K562 (cell line): ENCODE results near the gene DLGAP1. TPM values are rescaled to one million over a fixed set of nuclear protein-coding genes. Genes with fewer than 3 reads are reported as not detected.

ENCODE experiments used
- ATAC-seq: fragments of 200-7000 bp; cut with Tn5 transposase; 3 replicates; pipeline ENCODE4 v1.9.1; 2020; ENCODE audit warnings: moderate library complexity
- BruUV-seq: library from RNA; stranded (reverse); fragments of 400-500 nt; replicated peaks from 2 replicates; lab custom pipeline; 2021; lab: Mats Ljungman, UMichigan
- CTCF ChIA-PET: fragments of 300-600 bp; formaldehyde crosslinking; extraction: SDS; loops from one replicate; lab custom pipeline; 2021; ENCODE audit warnings: low intra/inter-chr PET ratio; lab: Yijun Ruan, JAX
- POLR2A ChIA-PET: fragments of 300-600, 350-650 bp; sonication (Branson Sonifier 250); formaldehyde crosslinking; extraction: SDS; loops from one replicate; lab custom pipeline; 2021; ENCODE audit warnings: antibody characterized with exemption, inconsistent platforms; lab: Yijun Ruan, JAX
- DNase-seq, 4 experiments: peaks; one replicate each; pipeline versions ENCODE4 v3.0.0 to v3.0.0-alpha.2; 2011 to 2018; ENCODE audit warnings: low spot score in 3 of 4, mixed read lengths in 3 of 4; ENCODE audit errors: extremely low read depth in 1 of 4
- FAIRE-seq: peaks from 2 replicates; lab custom pipeline; 2011; peaks lifted over from hg19 to GRCh38; lab: Jason Lieb, UNC
- H2AFZ ChIP-seq: 2 replicates; pipeline ENCODE4 v1.6.0; 2011; ENCODE audit warnings: low read depth, low read length, control low read depth, inconsistent platforms
- H3K27ac ChIP-seq: fragments of 200-600 bp; 3 replicates; pipeline ENCODE4 v1.8.0; 2011; ENCODE audit warnings: low read depth, mild to moderate bottlenecking, control low read depth, inconsistent platforms, low read length, moderate library complexity, mixed read lengths; ENCODE audit errors: extremely low read depth
- H3K27me3 ChIP-seq, 2 experiments: fragments of 300-600 bp in 1 of 2; 2 replicates in 1 of 2; 3 replicates in 1 of 2; pipeline versions ENCODE4 v1.6.0 to v1.8.0; 2011; ENCODE audit warnings: inconsistent platforms in 2 of 2, low read length in 2 of 2, mild to moderate bottlenecking in 1 of 2, mixed read lengths in 1 of 2, moderate library complexity in 1 of 2; ENCODE audit not compliant: control insufficient read depth in 2 of 2, insufficient read depth in 2 of 2
- H3K36me3 ChIP-seq: fragments of 300-600 bp; 3 replicates; pipeline ENCODE4 v1.8.0; 2011; ENCODE audit warnings: mild to moderate bottlenecking, low read length, inconsistent platforms; ENCODE audit not compliant: control insufficient read depth, insufficient read depth
- H3K4me1 ChIP-seq, 2 experiments: fragments of 200-600 bp in 1 of 2; replicated peaks in 1 of 2; 2 replicates in 1 of 2; 3 replicates in 1 of 2; pipeline versions ENCODE4 v1.5.1 to v1.8.0; 2011; ENCODE audit warnings: inconsistent platforms in 2 of 2, low read length in 2 of 2, mild to moderate bottlenecking in 1 of 2, mixed read lengths in 1 of 2, moderate library complexity in 1 of 2; ENCODE audit not compliant: control insufficient read depth in 2 of 2, insufficient read depth in 2 of 2
- H3K4me2 ChIP-seq: 2 replicates; pipeline ENCODE4 v1.6.1; 2011; ENCODE audit warnings: low read length, control low read depth, inconsistent platforms, mixed read lengths; ENCODE audit not compliant: insufficient read depth
- H3K4me3 ChIP-seq: fragments of 200-600 bp; sonication (generic), shearing (Covaris generic); 2 replicates; pipeline ENCODE4 v1.5.1; 2016; ENCODE audit warnings: control low read depth, inconsistent platforms
- H3K79me2 ChIP-seq: fragments of 200-600 bp; 3 replicates; pipeline ENCODE4 v1.8.0; 2011; ENCODE audit warnings: low read length, inconsistent platforms; ENCODE audit not compliant: control insufficient read depth, insufficient read depth
- H3K9ac ChIP-seq, 2 experiments: 2 replicates each; pipeline versions ENCODE4 v1.6.0 to v1.6.1; 2011; ENCODE audit warnings: low read depth in 2 of 2, low read length in 2 of 2, control low read depth in 1 of 2, inconsistent platforms in 1 of 2, mild to moderate bottlenecking in 1 of 2, mixed read lengths in 1 of 2; ENCODE audit not compliant: insufficient read depth in 1 of 2
- H3K9me1 ChIP-seq: one replicate; pipeline ENCODE4 v1.6.0; 2011; ENCODE audit warnings: inconsistent platforms, mild to moderate bottlenecking, low read length, moderate library complexity; ENCODE audit not compliant: control insufficient read depth, insufficient read depth
- H3K9me3 ChIP-seq: replicated peaks from 2 replicates; pipeline ENCODE4 v1.5.1; 2011; ENCODE audit warnings: low read depth, low read length, inconsistent platforms; ENCODE audit not compliant: control insufficient read depth, insufficient read depth
- H4K20me1 ChIP-seq: replicated peaks from 2 replicates; pipeline ENCODE4 v1.6.1; 2011; ENCODE audit warnings: low read length, inconsistent platforms, mixed read lengths; ENCODE audit not compliant: control insufficient read depth, insufficient read depth
- CLOCK ChIP-seq: fragments of 250-450 bp; sonication (Bioruptor Pico); IDR thresholded peaks from 2 replicates; pipeline ENCODE4 v1.4.0; 2020; ENCODE audit warnings: mild to moderate bottlenecking, moderate library complexity, borderline replicate concordance
- NFIC ChIP-seq: fragments of 450-650 bp; IDR thresholded peaks from 2 replicates; pipeline ENCODE4 v1.6.1; 2017; ENCODE audit warnings: mild to moderate bottlenecking, inconsistent platforms
- NFIX ChIP-seq: fragments of 250-450 bp; sonication (Bioruptor Pico); IDR thresholded peaks from 2 replicates; pipeline ENCODE4 v1.4.0; 2020; ENCODE audit warnings: low read depth, mild to moderate bottlenecking, moderate library complexity
- SMARCC2 ChIP-seq: fragments of 450-650 bp; IDR thresholded peaks from 2 replicates; pipeline ENCODE4 v1.6.1; 2017; ENCODE audit warnings: antibody characterized with exemption, moderate library complexity, mild to moderate bottlenecking, low read depth
- ZFP36 ChIP-seq: fragments of 150-350 bp; IDR thresholded peaks from 2 replicates; pipeline ENCODE4 v1.6.1; 2018; ENCODE audit warnings: low read length, low read depth; ENCODE audit not compliant: partially characterized antibody
- WGBS: fragments of 100-300 bp; shearing (Covaris generic); methylation state at CpG from one replicate; pipeline ENCODE4 v1.1.6; 2016; ENCODE audit warnings: low coverage, mixed read lengths; ENCODE audit not compliant: insufficient coverage; ENCODE audit errors: missing lambda C conversion rate; 5-methylcytosine and 5-hydroxymethylcytosine counted together
- in situ Hi-C: fragments of 300-500 bp; cut with MboI; formaldehyde crosslinking; loops from 4 replicates; pipeline ENCODE4 v1.15.0; 2018; ENCODE audit warnings: inconsistent platforms, mixed read lengths
- intact Hi-C: fragments of 100-400 bp; cut with micrococcal nuclease; formaldehyde crosslinking; loops from 2 replicates; pipeline ENCODE4 v1.14.2; 2022
- polyA plus RNA-seq, 8 experiments: library from polyadenylated mRNA; depleted of rRNA in 4 of 8; stranded (reverse) in 5 of 8; unstranded in 3 of 8; fragments of >200 nt; fragmentation: Nextera tagmentation in 2 of 8; fragmentation: Illumina TruSeq in 1 of 8; extraction: Ambion mirVana in 2 of 8; extraction: Trizol in 1 of 8; gene quantifications; 2 replicates each; pipeline versions ENCODE4 v1.2.1 to v1.2.3, GENCODE V29; 2011 to 2014; ENCODE audit warnings: inconsistent platforms in 1 of 8, missing spikeins in 1 of 8
- total RNA-seq, 7 experiments: library from RNA; depleted of rRNA in 6 of 7; stranded (reverse); fragments of >200 nt in 6 of 7; fragmentation: Illumina TruSeq in 2 of 7; extraction: Trizol in 2 of 7; gene quantifications; 2 replicates each; pipeline versions ENCODE4 v1.2.1 to v1.2.3, GENCODE V29; 2011 to 2021; ENCODE audit warnings: low replicate concordance in 1 of 7
- TF ChIP-seq, protein P1 (sequence below): fragments of 450-650 bp; conservative IDR thresholded peaks from 2 replicates; pipeline ENCODE4 v1.6.1; 2016; ENCODE audit warnings: missing genetic modification characterization, low read depth, mild to moderate bottlenecking, missing compliant biosample characterization, moderate library complexity

Gene DLGAP1
- total and polyA plus RNA-seq, 9 of the 15 experiments (the other 6 are each of a cell fraction or from before 2014, with no cell fraction given): 0.04 to 0.22 (median 0.08) TPM

GRCh38 chr18:4060427-4061281 is 394.5 kb downstream of the DLGAP1 start:
- CTCF ChIA-PET: no interaction called here
- H2AFZ ChIP-seq: no peak overlapping the region
- in situ Hi-C loops (no loop called here), intact Hi-C loops (no loop called here)
- no peak overlapping the region for H3K27ac ChIP-seq
- no TSS peak for BruUV-seq
- H3K79me2 ChIP-seq: no peaks in the 10 kb centered on the region
- H3K9ac ChIP-seq: no peak overlapping the region
- TF ChIP-seq ZFP36: peak; percentile 49
- TF ChIP-seq, protein P1, sequence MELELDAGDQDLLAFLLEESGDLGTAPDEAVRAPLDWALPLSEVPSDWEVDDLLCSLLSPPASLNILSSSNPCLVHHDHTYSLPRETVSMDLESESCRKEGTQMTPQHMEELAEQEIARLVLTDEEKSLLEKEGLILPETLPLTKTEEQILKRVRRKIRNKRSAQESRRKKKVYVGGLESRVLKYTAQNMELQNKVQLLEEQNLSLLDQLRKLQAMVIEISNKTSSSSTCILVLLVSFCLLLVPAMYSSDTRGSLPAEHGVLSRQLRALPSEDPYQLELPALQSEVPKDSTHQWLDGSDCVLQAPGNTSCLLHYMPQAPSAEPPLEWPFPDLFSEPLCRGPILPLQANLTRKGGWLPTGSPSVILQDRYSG (tag): no peak
- no peak overlapping the region for H3K4me2 ChIP-seq
- POLR2A ChIA-PET: no interaction called here
- no peaks in the 10 kb centered on the region for H3K9me3 ChIP-seq
- no peaks in the 10 kb centered on the region for H3K27me3 ChIP-seq
- under 1% methylated on average over 5 of the region's 5 CpGs for WGBS
- no peaks in the 10 kb centered on the region for H4K20me1 ChIP-seq
- no peak overlapping the region for H3K4me3 ChIP-seq
- ATAC-seq (no peak), DNase-seq (no peak), FAIRE-seq (no peak)
- no peaks in the 10 kb centered on the region for H3K36me3 ChIP-seq
- no peaks in the 10 kb centered on the region for H3K4me1 ChIP-seq
- H3K9me1 ChIP-seq: no peaks in the 10 kb centered on the region

DNA sequence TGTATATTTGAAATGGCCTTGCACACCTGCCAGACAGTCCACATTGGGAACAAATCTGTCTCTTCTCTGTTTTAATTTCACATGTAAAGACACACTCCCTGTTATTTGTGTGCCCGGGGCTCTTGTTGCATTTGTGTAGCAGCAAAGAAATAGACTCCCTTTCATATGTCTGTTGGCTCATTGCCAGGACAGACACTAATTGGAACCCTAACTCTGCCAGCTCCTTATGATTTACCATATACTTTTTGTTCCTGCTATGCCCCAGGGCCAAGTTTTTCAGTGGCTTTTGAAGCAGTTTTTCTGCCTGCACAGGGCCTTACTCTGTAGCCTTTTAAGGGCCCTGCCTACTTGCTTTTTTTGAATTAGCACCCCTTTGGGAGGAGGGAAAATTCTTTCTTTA is 396.9 kb downstream of the DLGAP1 start:
- WGBS: 0% methylated on average over 1 of the region's 1 CpG
- H3K4me1 ChIP-seq: no peaks in the 10 kb centered on the region
- POLR2A ChIA-PET: no interaction called here
- no peaks in the 10 kb centered on the region for H3K9me1 ChIP-seq
- no peaks in the 10 kb centered on the region for H3K9me3 ChIP-seq
- CTCF ChIA-PET: no interaction called here
- no peak overlapping the region for H3K27ac ChIP-seq
- ATAC-seq (no peak), DNase-seq (no peak), FAIRE-seq (no peak)
- H3K27me3 ChIP-seq: no peaks in the 10 kb centered on the region
- no peaks in the 10 kb centered on the region for H3K79me2 ChIP-seq
- no peak overlapping the region for H3K9ac ChIP-seq
- no peaks in the 10 kb centered on the region for H3K36me3 ChIP-seq
- no peak overlapping the region for H3K4me3 ChIP-seq
- no TSS peak for BruUV-seq
- H2AFZ ChIP-seq: no peak overlapping the region
- in situ Hi-C loops (no loop called here), intact Hi-C loops (no loop called here)
- no peak overlapping the region for H3K4me2 ChIP-seq
- TF ChIP-seq CLOCK (CRISPR knock-in tag) (no peak), NFIC (peak; percentile 67), SMARCC2 (no peak), NFIX (CRISPR knock-in tag) (peak; percentile 61)
- H4K20me1 ChIP-seq: no peaks in the 10 kb centered on the region
